ENCODE data around the gene BRD3OS.

BRD3OS gene

GRCh38 chr9:134053941-134054761 is 28.9 kb downstream of the BRD3OS start:
- no peak for DNase-seq

- no peak for DNase-seq
Measured at GRCh38 chr9:134054891-134055811, 29.9 kb downstream of the BRD3OS start.

- no peak for DNase-seq
Measured at GRCh38 chr9:134055981-134056461, 30.7 kb downstream of the BRD3OS start.

GRCh38 chr9:134056483-134057306 is 31.4 kb downstream of the BRD3OS start:
- DNase-seq = no peak

GRCh38 chr9:134057307-134057657 is 32.0 kb downstream of the BRD3OS start:
- no peak for DNase-seq

GRCh38 chr9:134057751-134058701 is 32.7 kb downstream of the BRD3OS start:
- DNase-seq = no peak

- DNase-seq = no peak
Measured at GRCh38 chr9:134058716-134059115, 33.4 kb downstream of the BRD3OS start.

GRCh38 chr9:134059188-134059641 is 33.9 kb downstream of the BRD3OS start:
- DNase-seq = no peak

GRCh38 chr9:134059661-134060395 is 34.5 kb downstream of the BRD3OS start:
- no peak for DNase-seq

- no peak for DNase-seq
Measured at GRCh38 chr9:134060546-134060945, 35.3 kb downstream of the BRD3OS start.

- DNase-seq = no peak
Measured at GRCh38 chr9:134061019-134061687, 35.9 kb downstream of the BRD3OS start.

GRCh38 chr9:134061688-134062371 is 36.5 kb downstream of the BRD3OS start:
- no peak for DNase-seq

GRCh38 chr9:134062461-134063087 is 37.3 kb downstream of the BRD3OS start:
- DNase-seq = no peak

GRCh38 chr9:134063088-134063570 is 37.8 kb downstream of the BRD3OS start:
- DNase-seq = no peak

- no peak for DNase-seq
Measured at GRCh38 chr9:134063571-134064450, 38.5 kb downstream of the BRD3OS start.

GRCh38 chr9:134064711-134065110 is 39.4 kb downstream of the BRD3OS start:
- no peak for DNase-seq

- peak; percentile 51 for DNase-seq
Measured at GRCh38 chr9:134065612-134066419, 40.5 kb downstream of the BRD3OS start.

Measured in activated CD4-positive, alpha-beta T cell treated with anti-CD3 and anti-CD28 coated beads, Interleukin-2, amount 50 U/mL, for 4 hours (primary cell).